WTC11 (cell line): ENCODE data around the gene SRSF4. TPM values are rescaled to one million over a fixed set of nuclear protein-coding genes. Genes with fewer than 3 reads are reported as not detected.

Source experiments
- ATAC-seq: fragments of 200-7000 bp; cut with Tn5 transposase; 2 replicates; pipeline ENCODE4 v1.10.0; 2021; ENCODE audit warnings: mild to moderate bottlenecking, moderate library complexity
- CTCF ChIA-PET: fragments of 300-600 bp; sonication (Branson Sonifier 250); formaldehyde crosslinking; loops from one replicate; lab custom pipeline; 2021; ENCODE audit warnings: antibody characterized with exemption; lab: Charles Lee
- POLR2A ChIA-PET: fragments of 350-600 bp; sonication (Branson Sonifier 250); formaldehyde crosslinking; loops from one replicate; lab custom pipeline; 2021; ENCODE audit warnings: antibody characterized with exemption; lab: Charles Lee
- DNase-seq: peaks from one replicate; pipeline ENCODE4 v3.0.0; 2021; ENCODE audit warnings: low spot score
- H3K27ac Mint-ChIP-seq: 2 replicates; pipeline ENCODE4 v1.8.0; 2021; ENCODE audit warnings: mixed read lengths
- H3K27me3 Mint-ChIP-seq: 2 replicates; pipeline ENCODE4 v1.8.0; 2021; ENCODE audit warnings: low read depth, mild to moderate bottlenecking, moderate library complexity, mixed read lengths
- H3K36me3 Mint-ChIP-seq: 2 replicates; pipeline ENCODE4 v1.8.0; 2021; ENCODE audit warnings: mixed read lengths
- H3K4me1 Mint-ChIP-seq: 2 replicates; pipeline ENCODE4 v1.8.0; 2022; ENCODE audit warnings: mixed read lengths
- H3K4me3 Mint-ChIP-seq: 2 replicates; pipeline ENCODE4 v1.8.0; 2021; ENCODE audit warnings: mild to moderate bottlenecking, moderate library complexity, mixed read lengths
- H3K9me3 Mint-ChIP-seq: 2 replicates; pipeline ENCODE4 v1.8.0; 2021; ENCODE audit warnings: mixed read lengths
- ATF1 ChIP-seq: sonication (generic); formaldehyde crosslinking; IDR thresholded peaks from 2 replicates; pipeline ENCODE4 v1.8.1; 2023; ENCODE audit warnings: mild to moderate bottlenecking, moderate library complexity, missing genetic modification reagents
- FOXP1 ChIP-seq: sonication (generic); formaldehyde crosslinking; IDR thresholded peaks from 2 replicates; pipeline ENCODE4 v1.8.0; 2022; ENCODE audit warnings: missing genetic modification reagents, mild to moderate bottlenecking, moderate library complexity, borderline replicate concordance
- GTF2I ChIP-seq: fragments of 250-450 bp; sonication (Bioruptor Pico); conservative IDR thresholded peaks from 2 replicates; pipeline ENCODE4 v1.4.0; 2021; ENCODE audit warnings: mild to moderate bottlenecking
- HMGA2 ChIP-seq: fragments of 250-450 bp; sonication (Bioruptor Pico); IDR thresholded peaks from 2 replicates; pipeline ENCODE4 v1.4.0; 2021; ENCODE audit warnings: mild to moderate bottlenecking, moderate library complexity
- JUN ChIP-seq: sonication (generic); formaldehyde crosslinking; IDR thresholded peaks from 2 replicates; pipeline ENCODE4 v1.8.0; 2023; ENCODE audit warnings: mild to moderate bottlenecking, missing genetic modification reagents
- KAT7 ChIP-seq: sonication (generic); formaldehyde crosslinking; IDR thresholded peaks from 2 replicates; pipeline ENCODE4 v1.8.1; 2023; ENCODE audit warnings: missing genetic modification reagents, mild to moderate bottlenecking, borderline replicate concordance
- MXD4 ChIP-seq: fragments of 250-450 bp; sonication (Bioruptor Pico); IDR thresholded peaks from 2 replicates; pipeline ENCODE4 v1.8.0; 2021; ENCODE audit warnings: mild to moderate bottlenecking, moderate library complexity, borderline replicate concordance
- MYBL2 ChIP-seq: sonication (generic); formaldehyde crosslinking; IDR thresholded peaks from 2 replicates; pipeline ENCODE4 v1.8.1; 2023; ENCODE audit warnings: mild to moderate bottlenecking, moderate library complexity, missing genetic modification reagents
- NFE2L1 ChIP-seq: sonication (generic); formaldehyde crosslinking; IDR thresholded peaks from 2 replicates; pipeline ENCODE4 v1.8.1; 2023; ENCODE audit warnings: missing genetic modification reagents
- TP53 ChIP-seq: sonication (generic); formaldehyde crosslinking; IDR thresholded peaks from 2 replicates; pipeline ENCODE4 v1.8.1; 2023; ENCODE audit warnings: mild to moderate bottlenecking, missing genetic modification reagents
- ZNF263 ChIP-seq: sonication (generic); formaldehyde crosslinking; IDR thresholded peaks from 2 replicates; pipeline ENCODE4 v1.8.1; 2022; ENCODE audit warnings: low read depth, mild to moderate bottlenecking, moderate library complexity, missing genetic modification reagents
- ZNF416 ChIP-seq: fragments of 250-450 bp; sonication (Bioruptor Pico); IDR thresholded peaks from 2 replicates; pipeline ENCODE4 v1.9.0; 2021; ENCODE audit warnings: mild to moderate bottlenecking, inconsistent platforms
- total RNA-seq: library from RNA; stranded (reverse); gene quantifications from 3 replicates; pipeline ENCODE4 v1.2.3, GENCODE V29; 2021
- TF ChIP-seq, protein P1 (sequence below): sonication (generic); formaldehyde crosslinking; IDR thresholded peaks from 2 replicates; pipeline ENCODE4 v1.8.0; 2022; ENCODE audit warnings: mild to moderate bottlenecking, missing genetic modification reagents
- TF ChIP-seq, protein P2 (sequence below): sonication (generic); formaldehyde crosslinking; conservative IDR thresholded peaks from 2 replicates; pipeline ENCODE4 v1.8.1; 2022; ENCODE audit warnings: mild to moderate bottlenecking, missing genetic modification reagents
- TF ChIP-seq, protein P3 (sequence below): sonication (generic); formaldehyde crosslinking; conservative IDR thresholded peaks from 2 replicates; pipeline ENCODE4 v1.8.1; 2023; ENCODE audit warnings: mild to moderate bottlenecking, low read depth, missing genetic modification reagents, moderate library complexity
- TF ChIP-seq, protein P4 (sequence below): fragments of 250-450 bp; sonication (Bioruptor Pico); IDR thresholded peaks from 2 replicates; pipeline ENCODE4 v1.9.0; 2021; ENCODE audit warnings: moderate library complexity, mild to moderate bottlenecking, inconsistent platforms, borderline replicate concordance
- TF ChIP-seq, protein P5 (sequence below): fragments of 250-450 bp; sonication (Bioruptor Pico); IDR thresholded peaks from 2 replicates; pipeline ENCODE4 v1.9.0; 2021; ENCODE audit warnings: mild to moderate bottlenecking
- TF ChIP-seq, protein P6 (sequence below): sonication (generic); formaldehyde crosslinking; IDR thresholded peaks from 2 replicates; pipeline ENCODE4 v1.8.1; 2022; ENCODE audit warnings: mild to moderate bottlenecking, moderate library complexity, missing genetic modification reagents
- TF ChIP-seq, protein P7 (sequence below): sonication (generic); formaldehyde crosslinking; IDR thresholded peaks from 2 replicates; pipeline ENCODE4 v1.8.1; 2023; ENCODE audit warnings: mild to moderate bottlenecking, missing genetic modification reagents, moderate library complexity

The SRSF4 gene
- total RNA-seq, 1 experiment from 2014 or later, result 99.9 TPM

DNA sequence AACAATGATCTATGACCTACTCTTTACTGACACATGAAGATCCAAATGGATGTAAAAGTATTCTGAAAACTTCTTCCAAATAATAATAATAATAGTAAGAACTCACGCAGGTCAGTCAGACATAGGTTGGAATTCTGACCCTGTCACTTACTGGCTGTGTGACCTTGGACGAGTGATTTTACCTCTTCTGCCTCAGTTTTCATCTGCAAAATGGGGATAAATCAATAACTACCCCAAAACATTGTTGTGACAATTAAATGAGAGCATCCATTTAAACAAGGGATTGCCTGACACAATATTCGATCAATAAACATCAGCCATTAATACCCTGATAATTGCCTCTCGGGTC, 48.5 kb upstream of the SRSF4 start:
- ATAC-seq, result no peak
- H3K36me3 Mint-ChIP-seq, result no peaks in the 10 kb centered on the region
- CTCF ChIA-PET, result interaction anchor here (1.0 to 2.2 kb wide), 6 partner anchors 30 to 348 kb away, joined by 3 to 6 read pairs (median 5); no protein-coding TSS in a partner anchor
- TF ChIP-seq, protein P1, sequence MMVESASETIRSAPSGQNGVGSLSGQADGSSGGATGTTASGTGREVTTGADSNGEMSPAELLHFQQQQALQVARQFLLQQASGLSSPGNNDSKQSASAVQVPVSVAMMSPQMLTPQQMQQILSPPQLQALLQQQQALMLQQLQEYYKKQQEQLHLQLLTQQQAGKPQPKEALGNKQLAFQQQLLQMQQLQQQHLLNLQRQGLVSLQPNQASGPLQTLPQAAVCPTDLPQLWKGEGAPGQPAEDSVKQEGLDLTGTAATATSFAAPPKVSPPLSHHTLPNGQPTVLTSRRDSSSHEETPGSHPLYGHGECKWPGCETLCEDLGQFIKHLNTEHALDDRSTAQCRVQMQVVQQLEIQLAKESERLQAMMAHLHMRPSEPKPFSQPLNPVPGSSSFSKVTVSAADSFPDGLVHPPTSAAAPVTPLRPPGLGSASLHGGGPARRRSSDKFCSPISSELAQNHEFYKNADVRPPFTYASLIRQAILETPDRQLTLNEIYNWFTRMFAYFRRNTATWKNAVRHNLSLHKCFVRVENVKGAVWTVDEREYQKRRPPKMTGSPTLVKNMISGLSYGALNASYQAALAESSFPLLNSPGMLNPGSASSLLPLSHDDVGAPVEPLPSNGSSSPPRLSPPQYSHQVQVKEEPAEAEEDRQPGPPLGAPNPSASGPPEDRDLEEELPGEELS, result no peak
- TF ChIP-seq, protein P2, sequence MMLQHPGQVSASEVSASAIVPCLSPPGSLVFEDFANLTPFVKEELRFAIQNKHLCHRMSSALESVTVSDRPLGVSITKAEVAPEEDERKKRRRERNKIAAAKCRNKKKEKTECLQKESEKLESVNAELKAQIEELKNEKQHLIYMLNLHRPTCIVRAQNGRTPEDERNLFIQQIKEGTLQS, result no peak
- TF ChIP-seq NFE2L1 (CRISPR knock-in tag) (no peak), JUN (CRISPR knock-in tag) (no peak), ZNF263 (CRISPR knock-in tag) (no peak), GTF2I (CRISPR knock-in tag) (no peak), MYBL2 (CRISPR knock-in tag) (no peak), MXD4 (CRISPR knock-in tag) (no peak), FOXP1 (no peak), ZNF416 (no peak), TP53 (no peak), KAT7 (CRISPR knock-in tag) (no peak)
- TF ChIP-seq, protein P3, sequence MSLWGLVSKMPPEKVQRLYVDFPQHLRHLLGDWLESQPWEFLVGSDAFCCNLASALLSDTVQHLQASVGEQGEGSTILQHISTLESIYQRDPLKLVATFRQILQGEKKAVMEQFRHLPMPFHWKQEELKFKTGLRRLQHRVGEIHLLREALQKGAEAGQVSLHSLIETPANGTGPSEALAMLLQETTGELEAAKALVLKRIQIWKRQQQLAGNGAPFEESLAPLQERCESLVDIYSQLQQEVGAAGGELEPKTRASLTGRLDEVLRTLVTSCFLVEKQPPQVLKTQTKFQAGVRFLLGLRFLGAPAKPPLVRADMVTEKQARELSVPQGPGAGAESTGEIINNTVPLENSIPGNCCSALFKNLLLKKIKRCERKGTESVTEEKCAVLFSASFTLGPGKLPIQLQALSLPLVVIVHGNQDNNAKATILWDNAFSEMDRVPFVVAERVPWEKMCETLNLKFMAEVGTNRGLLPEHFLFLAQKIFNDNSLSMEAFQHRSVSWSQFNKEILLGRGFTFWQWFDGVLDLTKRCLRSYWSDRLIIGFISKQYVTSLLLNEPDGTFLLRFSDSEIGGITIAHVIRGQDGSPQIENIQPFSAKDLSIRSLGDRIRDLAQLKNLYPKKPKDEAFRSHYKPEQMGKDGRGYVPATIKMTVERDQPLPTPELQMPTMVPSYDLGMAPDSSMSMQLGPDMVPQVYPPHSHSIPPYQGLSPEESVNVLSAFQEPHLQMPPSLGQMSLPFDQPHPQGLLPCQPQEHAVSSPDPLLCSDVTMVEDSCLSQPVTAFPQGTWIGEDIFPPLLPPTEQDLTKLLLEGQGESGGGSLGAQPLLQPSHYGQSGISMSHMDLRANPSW, result no peak
- TF ChIP-seq, all 79 proteins: peak for 0
- Mint-ChIP-seq H3K4me1 (peaks cover 29% of the 10 kb centered on the region), H3K27me3 (peaks cover 34% of the 10 kb centered on the region), H3K27ac (peak overlapping the region; percentile 83), H3K9me3 (no peaks in the 10 kb centered on the region), H3K4me3 (peak overlapping the region; percentile 93)
- no peak for DNase-seq
- POLR2A ChIA-PET, result interaction anchor here (1.3 kb wide), 1 partner anchor 10 kb away, joined by 3 read pairs; no protein-coding TSS in a partner anchor

DNA sequence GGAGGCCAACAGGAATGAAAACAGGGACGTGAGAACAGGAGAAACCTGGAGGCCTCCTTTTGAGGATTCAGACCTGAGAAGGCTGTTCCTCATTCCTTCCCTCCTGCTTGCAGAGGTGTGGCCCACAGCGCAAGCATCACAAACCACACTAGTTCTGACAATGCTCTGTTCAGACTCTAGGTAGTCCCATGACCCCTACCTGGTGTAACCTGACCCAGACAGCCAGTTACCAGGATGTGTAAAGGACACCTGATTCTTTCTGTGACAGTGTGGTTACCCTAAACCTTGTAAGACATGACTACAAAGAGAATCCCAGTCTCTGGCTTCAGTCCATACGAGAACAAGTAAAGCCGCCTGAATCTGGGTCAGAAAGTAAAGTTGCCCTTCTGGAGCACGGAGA, 45.8 kb upstream of the SRSF4 start:
- CTCF ChIA-PET, result no interaction called here
- ATAC-seq (peak; percentile 63), DNase-seq (no peak)

DNA sequence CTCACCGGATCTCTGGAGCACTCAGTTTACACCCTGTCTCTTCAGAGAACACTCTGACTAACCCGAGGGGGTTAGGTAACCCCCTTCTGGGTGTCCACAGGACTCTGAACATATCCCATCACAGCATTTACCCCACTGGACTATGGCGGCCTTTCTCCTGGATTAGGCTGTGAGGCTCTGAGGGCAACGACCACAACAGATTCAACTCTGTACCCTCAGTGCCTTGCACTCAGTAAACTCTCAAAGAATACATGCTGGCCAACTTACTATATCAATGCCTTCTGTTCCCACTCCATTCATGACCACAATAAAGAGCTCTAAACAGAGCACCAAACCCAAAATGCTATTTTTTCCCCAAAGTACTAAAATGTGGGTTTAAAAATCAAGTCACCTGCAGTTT, 43.7 kb upstream of the SRSF4 start:
- ATAC-seq (no peak), DNase-seq (no peak)
- ChIA-PET POLR2A (no interaction called here), CTCF (interaction anchor here (0.6 kb wide), 1 partner anchor 88 kb away, joined by 6 read pairs; no protein-coding TSS in a partner anchor)
- Mint-ChIP-seq H3K4me1 (peaks cover 46% of the 10 kb centered on the region), H3K4me3 (no peak overlapping the region), H3K27ac (no peak overlapping the region), H3K9me3 (no peaks in the 10 kb centered on the region), H3K27me3 (no peaks in the 10 kb centered on the region), H3K36me3 (peaks cover 4% of the 10 kb centered on the region; the same call in 1 of the 2 replicates)
- TF ChIP-seq, protein P4, sequence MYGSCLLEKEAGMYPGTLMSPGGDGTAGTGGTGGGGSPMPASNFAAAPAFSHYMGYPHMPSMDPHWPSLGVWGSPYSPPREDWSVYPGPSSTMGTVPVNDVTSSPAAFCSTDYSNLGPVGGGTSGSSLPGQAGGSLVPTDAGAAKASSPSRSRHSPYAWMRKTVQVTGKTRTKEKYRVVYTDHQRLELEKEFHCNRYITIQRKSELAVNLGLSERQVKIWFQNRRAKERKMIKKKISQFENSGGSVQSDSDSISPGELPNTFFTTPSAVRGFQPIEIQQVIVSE (CRISPR knock-in tag), result no peak
- TF ChIP-seq, protein P5, sequence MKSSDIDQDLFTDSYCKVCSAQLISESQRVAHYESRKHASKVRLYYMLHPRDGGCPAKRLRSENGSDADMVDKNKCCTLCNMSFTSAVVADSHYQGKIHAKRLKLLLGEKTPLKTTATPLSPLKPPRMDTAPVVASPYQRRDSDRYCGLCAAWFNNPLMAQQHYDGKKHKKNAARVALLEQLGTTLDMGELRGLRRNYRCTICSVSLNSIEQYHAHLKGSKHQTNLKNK, result no peak
- TF ChIP-seq HMGA2 (CRISPR knock-in tag), result no peak
- TF ChIP-seq ZNF416, result no peak
- no peak for TF ChIP-seq ATF1 (CRISPR knock-in tag)

More for the DNA sequence above, 45.8 kb upstream of the SRSF4 start:
- Mint-ChIP-seq H3K27ac (peak overlapping the region; percentile 57), H3K9me3 (no peaks in the 10 kb centered on the region), H3K4me1 (peaks cover 38% of the 10 kb centered on the region), H3K36me3 (no peaks in the 10 kb centered on the region), H3K27me3 (peaks cover 13% of the 10 kb centered on the region), H3K4me3 (no peak overlapping the region)
- TF ChIP-seq, protein P6, sequence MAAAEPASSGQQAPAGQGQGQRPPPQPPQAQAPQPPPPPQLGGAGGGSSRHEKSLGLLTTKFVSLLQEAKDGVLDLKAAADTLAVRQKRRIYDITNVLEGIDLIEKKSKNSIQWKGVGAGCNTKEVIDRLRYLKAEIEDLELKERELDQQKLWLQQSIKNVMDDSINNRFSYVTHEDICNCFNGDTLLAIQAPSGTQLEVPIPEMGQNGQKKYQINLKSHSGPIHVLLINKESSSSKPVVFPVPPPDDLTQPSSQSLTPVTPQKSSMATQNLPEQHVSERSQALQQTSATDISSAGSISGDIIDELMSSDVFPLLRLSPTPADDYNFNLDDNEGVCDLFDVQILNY (CRISPR knock-in tag), result no peak
- TF ChIP-seq, protein P7, sequence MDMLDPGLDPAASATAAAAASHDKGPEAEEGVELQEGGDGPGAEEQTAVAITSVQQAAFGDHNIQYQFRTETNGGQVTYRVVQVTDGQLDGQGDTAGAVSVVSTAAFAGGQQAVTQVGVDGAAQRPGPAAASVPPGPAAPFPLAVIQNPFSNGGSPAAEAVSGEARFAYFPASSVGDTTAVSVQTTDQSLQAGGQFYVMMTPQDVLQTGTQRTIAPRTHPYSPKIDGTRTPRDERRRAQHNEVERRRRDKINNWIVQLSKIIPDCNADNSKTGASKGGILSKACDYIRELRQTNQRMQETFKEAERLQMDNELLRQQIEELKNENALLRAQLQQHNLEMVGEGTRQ (CRISPR knock-in tag), result 0 out of 2 replicates have a peak, but pooled peaks have one; percentile 11
- POLR2A ChIA-PET, result no interaction called here
